ENCODE results near the gene RSPO3. TPM values are rescaled to one million over a fixed set of nuclear protein-coding genes. Genes with fewer than 3 reads are reported as not detected.

Gene RSPO3
- total and polyA plus RNA-seq, 2 donors (not counting 1 experiment from before 2014, with no cell fraction given), result 0.85 to 12.4 TPM

DNA sequence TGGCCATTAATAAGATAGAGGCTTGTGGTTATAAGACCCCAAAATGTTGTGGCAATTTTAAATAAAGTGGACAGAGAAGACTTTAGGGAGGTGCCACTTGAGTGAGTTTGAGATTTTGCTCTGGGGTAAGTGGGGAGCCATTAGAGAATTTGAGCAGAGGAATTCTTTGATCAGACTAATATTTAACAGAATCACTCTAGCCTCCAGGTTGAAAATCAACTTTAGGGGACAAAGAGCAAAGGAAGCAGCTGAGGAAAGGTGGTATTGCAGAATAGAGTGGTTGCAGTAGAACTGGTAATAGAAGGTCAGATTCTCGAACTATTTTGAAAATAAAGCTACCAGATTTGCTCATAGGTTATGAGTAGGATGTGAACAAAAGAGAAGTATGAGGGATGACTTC lies 97.5 kb downstream of the RSPO3 start:
- H3K9me3 ChIP-seq (ENCODE audit: control insufficient read depth, insufficient read depth, low read depth, low read length), result no peaks in the 10 kb centered on the region
- H3K4me3 ChIP-seq (replicated peaks in 1 of 4; ENCODE audit: control extremely low read depth in 1 of 4, insufficient read depth in 1 of 4, low read depth in 3 of 4, low read length in 4 of 4), result no peak overlapping the region
- TF ChIP-seq CTCF (conservative IDR thresholded peaks at IDR 0.05 in 1 of 2, IDR thresholded peaks at IDR 0.05 in 1 of 2; ENCODE audit: low read depth in 1 of 2, low read length in 2 of 2) (no peak), EZH2 (IDR thresholded peaks at IDR 0.05; ENCODE audit: low read length, missing control alignments) (no peak)

GRCh38 chr6:127216810-127217789 lies 98.6 kb downstream of the RSPO3 start:
- peaks cover 2% of the 10 kb centered on the region for H3K27me3 ChIP-seq (ENCODE audit: control insufficient read depth, insufficient read depth, low read length)
- DNase-seq (ENCODE audit: low read depth in 2 of 2), result no peak
- no peaks in the 10 kb centered on the region for H3K9me3 ChIP-seq (ENCODE audit: control insufficient read depth, insufficient read depth, low read depth, low read length)
- H3K4me1 ChIP-seq (ENCODE audit: control insufficient read depth, extremely low read depth, insufficient read depth, low read length), result no peaks in the 10 kb centered on the region
- no peak overlapping the region for H3K4me3 ChIP-seq (replicated peaks in 1 of 4; ENCODE audit: control extremely low read depth in 1 of 4, insufficient read depth in 1 of 4, low read depth in 3 of 4, low read length in 4 of 4)
- no peaks in the 10 kb centered on the region for H3K36me3 ChIP-seq (ENCODE audit: control insufficient read depth, insufficient read depth, low read length)
- H4K20me1 ChIP-seq (ENCODE audit: control insufficient read depth, extremely low read depth, insufficient read depth, low read length), result no peaks in the 10 kb centered on the region
- no peak overlapping the region for H3K4me2 ChIP-seq (ENCODE audit: extremely low read depth, insufficient read depth, low read length)
- H3K27ac ChIP-seq (ENCODE audit: insufficient read depth, low read length), result no peak overlapping the region
- H2AFZ ChIP-seq (ENCODE audit: low read length), result no peak overlapping the region
- H3K9ac ChIP-seq (ENCODE audit: insufficient read depth, low read length), result no peak overlapping the region
- TF ChIP-seq EZH2 (IDR thresholded peaks at IDR 0.05; ENCODE audit: low read length, missing control alignments) (no peak), CTCF (conservative IDR thresholded peaks at IDR 0.05 in 1 of 2, IDR thresholded peaks at IDR 0.05 in 1 of 2; ENCODE audit: low read depth in 1 of 2, low read length in 2 of 2) (no peak)
- H3K79me2 ChIP-seq (ENCODE audit: control insufficient read depth, insufficient read depth, low read length), result no peaks in the 10 kb centered on the region

More for the DNA sequence above, 97.5 kb downstream of the RSPO3 start:
- H2AFZ ChIP-seq (ENCODE audit: low read length), result no peak overlapping the region
- DNase-seq (ENCODE audit: low read depth in 2 of 2), result no peak
- H3K4me1 ChIP-seq (ENCODE audit: control insufficient read depth, extremely low read depth, insufficient read depth, low read length), result no peaks in the 10 kb centered on the region
- H3K27ac ChIP-seq (ENCODE audit: insufficient read depth, low read length), result no peak overlapping the region
- H3K9ac ChIP-seq (ENCODE audit: insufficient read depth, low read length), result no peak overlapping the region
- no peaks in the 10 kb centered on the region for H4K20me1 ChIP-seq (ENCODE audit: control insufficient read depth, extremely low read depth, insufficient read depth, low read length)
- H3K36me3 ChIP-seq (ENCODE audit: control insufficient read depth, insufficient read depth, low read length), result no peaks in the 10 kb centered on the region
- H3K27me3 ChIP-seq (ENCODE audit: control insufficient read depth, insufficient read depth, low read length), result no peaks in the 10 kb centered on the region
- no peak overlapping the region for H3K4me2 ChIP-seq (ENCODE audit: extremely low read depth, insufficient read depth, low read length)
- no peaks in the 10 kb centered on the region for H3K79me2 ChIP-seq (ENCODE audit: control insufficient read depth, insufficient read depth, low read length)

DNA sequence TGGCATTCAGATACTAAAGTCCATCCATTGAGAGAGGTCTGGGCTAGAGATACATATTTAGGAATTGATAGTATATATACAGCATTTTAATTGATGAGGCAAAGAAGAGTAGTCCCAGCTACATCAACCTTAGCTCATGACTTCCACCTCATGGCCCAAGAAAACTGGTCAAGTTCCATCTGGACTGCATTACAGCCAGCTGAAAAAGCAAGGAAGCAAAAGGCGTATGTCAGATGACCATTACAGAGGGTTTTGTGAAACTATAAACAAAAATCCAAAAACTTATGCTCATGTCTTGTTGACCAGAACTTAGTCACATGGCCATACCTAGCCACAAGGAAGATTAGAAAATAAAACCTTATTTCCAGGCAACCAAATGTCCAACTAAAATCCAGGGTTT lies 101.4 kb downstream of the RSPO3 start:
- no peaks in the 10 kb centered on the region for H3K36me3 ChIP-seq (ENCODE audit: control insufficient read depth, insufficient read depth, low read length)
- H3K27me3 ChIP-seq (ENCODE audit: control insufficient read depth, insufficient read depth, low read length), result peaks cover 2% of the 10 kb centered on the region
- H4K20me1 ChIP-seq (ENCODE audit: control insufficient read depth, extremely low read depth, insufficient read depth, low read length), result no peaks in the 10 kb centered on the region
- no peak overlapping the region for H2AFZ ChIP-seq (ENCODE audit: low read length)
- no peaks in the 10 kb centered on the region for H3K9me3 ChIP-seq (ENCODE audit: control insufficient read depth, insufficient read depth, low read depth, low read length)
- H3K27ac ChIP-seq (ENCODE audit: insufficient read depth, low read length), result no peak overlapping the region
- H3K4me2 ChIP-seq (ENCODE audit: extremely low read depth, insufficient read depth, low read length), result no peak overlapping the region
- no peaks in the 10 kb centered on the region for H3K4me1 ChIP-seq (ENCODE audit: control insufficient read depth, extremely low read depth, insufficient read depth, low read length)
- TF ChIP-seq CTCF (conservative IDR thresholded peaks at IDR 0.05 in 1 of 2, IDR thresholded peaks at IDR 0.05 in 1 of 2; ENCODE audit: low read depth in 1 of 2, low read length in 2 of 2) (no peak), EZH2 (IDR thresholded peaks at IDR 0.05; ENCODE audit: low read length, missing control alignments) (no peak)
- no peak overlapping the region for H3K9ac ChIP-seq (ENCODE audit: insufficient read depth, low read length)
- no peak overlapping the region for H3K4me3 ChIP-seq (replicated peaks in 1 of 4; ENCODE audit: control extremely low read depth in 1 of 4, insufficient read depth in 1 of 4, low read depth in 3 of 4, low read length in 4 of 4)
- DNase-seq (ENCODE audit: low read depth in 2 of 2), result no peak
- H3K79me2 ChIP-seq (ENCODE audit: control insufficient read depth, insufficient read depth, low read length), result no peaks in the 10 kb centered on the region
